Measurements from ENCODE around the gene SH3GL3. TPM values are rescaled to one million over a fixed set of nuclear protein-coding genes. Genes with fewer than 3 reads are reported as not detected.

Gene SH3GL3
- total and polyA plus RNA-seq, 7 donors: 0.04 to 0.99 (median 0.63) TPM; not detected in 3

GRCh38 chr15:83449250-83449671, 2.1 kb downstream of the SH3GL3 start:
- Histone ChIP-seq H3K36me3 (no peaks in the 10 kb centered on the region), H3K9me3 (no peaks in the 10 kb centered on the region), H3K4me1 (peaks cover 0 to 14% (median 8%) of the 10 kb centered on the region in 4 donors), H3K27me3 (peaks cover 0 to 6% (median 0%) of the 10 kb centered on the region in 3 donors), H3K4me3 (no peak overlapping the region), H3K27ac (no peak overlapping the region)
- intact Hi-C loops (cut with DNase I): loop anchor here (5.0 to 10.0 kb wide), 2 partner anchors 206 to 298 kb away; partner anchors contain the start of gene ADAMTSL3
- TF ChIP-seq POLR2AphosphoS5 (IDR thresholded peaks at IDR 0.05): no peak
- TF ChIP-seq POLR2A (IDR thresholded peaks at IDR 0.05): no peak
- TF ChIP-seq EP300 (IDR thresholded peaks at IDR 0.05): no peak
- TF ChIP-seq, protein P1, sequence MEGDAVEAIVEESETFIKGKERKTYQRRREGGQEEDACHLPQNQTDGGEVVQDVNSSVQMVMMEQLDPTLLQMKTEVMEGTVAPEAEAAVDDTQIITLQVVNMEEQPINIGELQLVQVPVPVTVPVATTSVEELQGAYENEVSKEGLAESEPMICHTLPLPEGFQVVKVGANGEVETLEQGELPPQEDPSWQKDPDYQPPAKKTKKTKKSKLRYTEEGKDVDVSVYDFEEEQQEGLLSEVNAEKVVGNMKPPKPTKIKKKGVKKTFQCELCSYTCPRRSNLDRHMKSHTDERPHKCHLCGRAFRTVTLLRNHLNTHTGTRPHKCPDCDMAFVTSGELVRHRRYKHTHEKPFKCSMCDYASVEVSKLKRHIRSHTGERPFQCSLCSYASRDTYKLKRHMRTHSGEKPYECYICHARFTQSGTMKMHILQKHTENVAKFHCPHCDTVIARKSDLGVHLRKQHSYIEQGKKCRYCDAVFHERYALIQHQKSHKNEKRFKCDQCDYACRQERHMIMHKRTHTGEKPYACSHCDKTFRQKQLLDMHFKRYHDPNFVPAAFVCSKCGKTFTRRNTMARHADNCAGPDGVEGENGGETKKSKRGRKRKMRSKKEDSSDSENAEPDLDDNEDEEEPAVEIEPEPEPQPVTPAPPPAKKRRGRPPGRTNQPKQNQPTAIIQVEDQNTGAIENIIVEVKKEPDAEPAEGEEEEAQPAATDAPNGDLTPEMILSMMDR (IDR thresholded peaks at IDR 0.05): no peak
- WGBS, 2 donors: 46 to 70% methylated on average over 3 of the region's 3 CpGs
- no peak for DNase-seq

DNA sequence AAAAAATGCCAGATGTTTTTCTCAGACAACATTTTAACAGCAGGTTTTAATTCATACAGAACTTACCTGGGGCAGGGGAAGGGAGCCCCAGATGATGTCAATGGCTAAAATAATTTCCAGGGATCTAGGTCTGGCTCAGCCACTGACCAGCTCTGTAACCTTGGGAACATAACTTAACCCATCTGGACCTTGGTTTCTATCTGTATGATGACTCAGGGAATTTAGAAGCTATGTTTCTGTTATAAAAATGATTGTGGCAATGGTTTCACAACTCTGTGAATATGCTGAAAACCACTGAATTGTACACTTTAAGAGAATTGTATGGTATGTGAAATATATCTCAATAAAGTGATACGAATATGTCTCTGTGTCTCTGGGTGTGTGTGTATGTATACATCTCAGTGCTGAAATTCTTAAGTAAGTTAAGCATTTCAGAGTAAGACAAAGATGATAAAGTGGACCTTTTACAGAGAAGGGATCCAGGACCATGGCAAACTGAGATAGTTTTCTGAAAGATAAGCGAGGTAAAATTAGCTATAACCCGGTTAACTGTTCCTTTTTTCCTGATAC, 2.9 kb downstream of the SH3GL3 start:
- intact Hi-C loops (cut with DNase I): loop anchor here (5.0 to 10.0 kb wide), 2 partner anchors 205 to 297 kb away; partner anchors contain the start of gene ADAMTSL3
- TF ChIP-seq, protein P1 (IDR thresholded peaks at IDR 0.05): no peak
- TF ChIP-seq POLR2AphosphoS5 (IDR thresholded peaks at IDR 0.05) (no peak), POLR2A (IDR thresholded peaks at IDR 0.05) (no peak), EP300 (IDR thresholded peaks at IDR 0.05) (no peak)
- DNase-seq: no peak

DNA sequence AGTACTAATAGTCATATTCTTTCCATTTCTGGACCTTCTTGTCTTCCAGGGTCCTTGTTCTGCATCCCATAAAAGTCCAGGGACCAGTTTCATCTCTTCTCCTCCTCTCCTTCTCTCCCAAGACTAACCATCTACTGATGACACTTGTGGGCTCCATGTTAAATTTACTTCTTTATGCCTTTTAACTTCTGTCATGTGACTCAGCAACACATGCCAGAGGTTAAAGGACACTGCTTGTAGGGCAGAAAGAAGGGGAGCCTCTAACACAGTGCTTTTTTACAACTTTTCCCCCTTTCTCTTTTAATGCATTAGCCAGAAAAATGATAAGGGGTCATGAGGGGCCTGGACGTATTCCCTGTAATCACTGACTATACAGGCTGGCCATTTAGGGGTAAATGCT, 10.0 kb downstream of the SH3GL3 start:
- Histone ChIP-seq H3K4me3 (no peak overlapping the region), H3K36me3 (no peaks in the 10 kb centered on the region), H3K27me3 (peaks cover 0 to 3% (median 0%) of the 10 kb centered on the region in 3 donors), H3K9me3 (no peaks in the 10 kb centered on the region), H3K27ac (no peak overlapping the region), H3K4me1 (no peaks in the 10 kb centered on the region)
- DNase-seq: no peak
- intact Hi-C loops (cut with DNase I): no loop called here
- no peak for TF ChIP-seq EP300 (IDR thresholded peaks at IDR 0.05)
- TF ChIP-seq, protein P1 (IDR thresholded peaks at IDR 0.05): no peak
- no peak for TF ChIP-seq POLR2AphosphoS5 (IDR thresholded peaks at IDR 0.05)
- TF ChIP-seq POLR2A (IDR thresholded peaks at IDR 0.05): no peak
- 82 to 89% methylated on average over 1 of the region's 1 CpG for WGBS, 2 donors

More for the DNA sequence above, 2.9 kb downstream of the SH3GL3 start:
- WGBS, 2 donors: 81 to 91% methylated on average over 3 of the region's 3 CpGs
- H3K9me3 ChIP-seq: no peaks in the 10 kb centered on the region
- no peak overlapping the region for H3K4me3 ChIP-seq
- H3K4me1 ChIP-seq: peaks cover 0 to 14% (median 8%) of the 10 kb centered on the region in 4 donors
- H3K27ac ChIP-seq: no peak overlapping the region
- H3K27me3 ChIP-seq: peaks cover 0 to 6% (median 0%) of the 10 kb centered on the region in 3 donors
- H3K36me3 ChIP-seq: no peaks in the 10 kb centered on the region

- H3K36me3 ChIP-seq: no peaks in the 10 kb centered on the region
- TF ChIP-seq POLR2A (IDR thresholded peaks at IDR 0.05): no peak
- TF ChIP-seq EP300 (IDR thresholded peaks at IDR 0.05): no peak
- TF ChIP-seq, protein P1 (IDR thresholded peaks at IDR 0.05): no peak
- TF ChIP-seq POLR2AphosphoS5 (IDR thresholded peaks at IDR 0.05): no peak
- H3K27me3 ChIP-seq: peaks cover 0 to 3% (median 0%) of the 10 kb centered on the region in 3 donors
- intact Hi-C loops (cut with DNase I): no loop called here
- H3K4me1 ChIP-seq: no peaks in the 10 kb centered on the region
- no peak for DNase-seq
- no peaks in the 10 kb centered on the region for H3K9me3 ChIP-seq
- 75 to 82% methylated on average over 3 of the region's 3 CpGs for whole genome bisulfite sequencing, 2 donors
- no peak overlapping the region for H3K27ac ChIP-seq
- H3K4me3 ChIP-seq: no peak overlapping the region
Observed at GRCh38 chr15:83458381-83458780, 11.2 kb downstream of the SH3GL3 start.
